ENCODE results near the gene TSPAN9.

The TSPAN9 gene

GRCh38 chr12:3326850-3327780 is 249.9 kb downstream of the TSPAN9 start:
- Histone ChIP-seq H3K9me3 (ENCODE audit: severe bottlenecking) (no peaks in the 10 kb centered on the region), H3K4me1 (ENCODE audit: insufficient read depth, poor library complexity, severe bottlenecking) (no peaks in the 10 kb centered on the region), H3K4me3 (ENCODE audit: severe bottlenecking) (no peak overlapping the region), H3K27ac (ENCODE audit: poor library complexity, severe bottlenecking) (no peak overlapping the region), H3K27me3 (ENCODE audit: insufficient read depth, poor library complexity, severe bottlenecking) (no peaks in the 10 kb centered on the region), H3K36me3 (ENCODE audit: low read depth) (no peaks in the 10 kb centered on the region)
- DNase-seq (ENCODE audit: low spot score) (no peak), ATAC-seq (ENCODE audit: low read depth) (no peak)
- TF ChIP-seq, protein P1, sequence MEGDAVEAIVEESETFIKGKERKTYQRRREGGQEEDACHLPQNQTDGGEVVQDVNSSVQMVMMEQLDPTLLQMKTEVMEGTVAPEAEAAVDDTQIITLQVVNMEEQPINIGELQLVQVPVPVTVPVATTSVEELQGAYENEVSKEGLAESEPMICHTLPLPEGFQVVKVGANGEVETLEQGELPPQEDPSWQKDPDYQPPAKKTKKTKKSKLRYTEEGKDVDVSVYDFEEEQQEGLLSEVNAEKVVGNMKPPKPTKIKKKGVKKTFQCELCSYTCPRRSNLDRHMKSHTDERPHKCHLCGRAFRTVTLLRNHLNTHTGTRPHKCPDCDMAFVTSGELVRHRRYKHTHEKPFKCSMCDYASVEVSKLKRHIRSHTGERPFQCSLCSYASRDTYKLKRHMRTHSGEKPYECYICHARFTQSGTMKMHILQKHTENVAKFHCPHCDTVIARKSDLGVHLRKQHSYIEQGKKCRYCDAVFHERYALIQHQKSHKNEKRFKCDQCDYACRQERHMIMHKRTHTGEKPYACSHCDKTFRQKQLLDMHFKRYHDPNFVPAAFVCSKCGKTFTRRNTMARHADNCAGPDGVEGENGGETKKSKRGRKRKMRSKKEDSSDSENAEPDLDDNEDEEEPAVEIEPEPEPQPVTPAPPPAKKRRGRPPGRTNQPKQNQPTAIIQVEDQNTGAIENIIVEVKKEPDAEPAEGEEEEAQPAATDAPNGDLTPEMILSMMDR (IDR thresholded peaks at IDR 0.05; ENCODE audit: poor library complexity, severe bottlenecking) = no peak

GRCh38 chr12:3328081-3328480 is 250.9 kb downstream of the TSPAN9 start:
- DNase-seq (ENCODE audit: low spot score) (no peak), ATAC-seq (ENCODE audit: low read depth) (no peak)
- Histone ChIP-seq H3K36me3 (ENCODE audit: low read depth) (no peaks in the 10 kb centered on the region), H3K4me3 (ENCODE audit: severe bottlenecking) (no peak overlapping the region), H3K9me3 (ENCODE audit: severe bottlenecking) (no peaks in the 10 kb centered on the region), H3K27me3 (ENCODE audit: insufficient read depth, poor library complexity, severe bottlenecking) (no peaks in the 10 kb centered on the region), H3K27ac (ENCODE audit: poor library complexity, severe bottlenecking) (no peak overlapping the region), H3K4me1 (ENCODE audit: insufficient read depth, poor library complexity, severe bottlenecking) (no peaks in the 10 kb centered on the region)
- TF ChIP-seq, protein P1 (IDR thresholded peaks at IDR 0.05; ENCODE audit: poor library complexity, severe bottlenecking) = no peak

GRCh38 chr12:3328571-3328970 is 251.4 kb downstream of the TSPAN9 start:
- DNase-seq (ENCODE audit: low spot score) (no peak), ATAC-seq (ENCODE audit: low read depth) (no peak)
- no peaks in the 10 kb centered on the region for H3K27me3 ChIP-seq (ENCODE audit: insufficient read depth, poor library complexity, severe bottlenecking)

GRCh38 chr12:3329361-3329760 is 252.2 kb downstream of the TSPAN9 start:
- no peak for ATAC-seq (ENCODE audit: low read depth)
- TF ChIP-seq, protein P1 (IDR thresholded peaks at IDR 0.05; ENCODE audit: poor library complexity, severe bottlenecking) = no peak
- no peak for DNase-seq (ENCODE audit: low spot score)
- no peak overlapping the region for H3K4me3 ChIP-seq (ENCODE audit: severe bottlenecking)
- no peaks in the 10 kb centered on the region for H3K27me3 ChIP-seq (ENCODE audit: insufficient read depth, poor library complexity, severe bottlenecking)
- H3K4me1 ChIP-seq (ENCODE audit: insufficient read depth, poor library complexity, severe bottlenecking) = no peaks in the 10 kb centered on the region
- H3K9me3 ChIP-seq (ENCODE audit: severe bottlenecking) = no peaks in the 10 kb centered on the region
- H3K36me3 ChIP-seq (ENCODE audit: low read depth) = no peaks in the 10 kb centered on the region
- H3K27ac ChIP-seq (ENCODE audit: poor library complexity, severe bottlenecking) = no peak overlapping the region

More at GRCh38 chr12:3328571-3328970, 251.4 kb downstream of the TSPAN9 start:
- no peaks in the 10 kb centered on the region for H3K4me1 ChIP-seq (ENCODE audit: insufficient read depth, poor library complexity, severe bottlenecking)
- TF ChIP-seq, protein P1 (IDR thresholded peaks at IDR 0.05; ENCODE audit: poor library complexity, severe bottlenecking) = no peak
- no peaks in the 10 kb centered on the region for H3K36me3 ChIP-seq (ENCODE audit: low read depth)
- H3K4me3 ChIP-seq (ENCODE audit: severe bottlenecking) = no peak overlapping the region
- no peaks in the 10 kb centered on the region for H3K9me3 ChIP-seq (ENCODE audit: severe bottlenecking)
- H3K27ac ChIP-seq (ENCODE audit: poor library complexity, severe bottlenecking) = no peak overlapping the region

DNA sequence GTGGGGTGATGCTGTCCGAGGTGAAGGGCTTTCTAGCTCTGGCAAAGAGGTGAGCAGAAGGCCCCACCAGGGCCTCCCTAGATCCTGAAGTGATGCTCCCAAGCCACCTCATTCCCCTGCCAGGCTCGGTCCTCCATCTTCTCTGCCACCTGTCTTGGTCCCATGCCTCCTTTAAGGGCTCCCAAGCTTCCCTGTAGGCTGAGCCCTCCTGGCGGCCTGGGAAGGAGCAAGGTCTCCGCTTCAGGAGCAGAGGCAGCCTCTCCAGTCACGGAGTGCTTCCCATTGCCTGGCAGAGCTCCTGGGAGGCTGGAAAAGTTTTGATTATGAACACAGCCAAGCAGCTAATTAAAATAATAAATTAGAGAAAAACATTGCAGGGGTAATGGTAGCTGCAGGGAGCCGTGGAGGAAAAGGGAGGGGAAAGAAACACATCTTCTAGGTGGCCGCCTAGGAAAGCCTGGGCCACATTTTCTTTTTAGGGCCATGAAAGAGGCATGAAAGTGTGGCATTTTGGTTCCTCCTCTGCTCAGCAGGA is 253.9 kb downstream of the TSPAN9 start:
- H3K36me3 ChIP-seq (ENCODE audit: low read depth) = no peaks in the 10 kb centered on the region
- no peaks in the 10 kb centered on the region for H3K27me3 ChIP-seq (ENCODE audit: insufficient read depth, poor library complexity, severe bottlenecking)
- no peak for ATAC-seq (ENCODE audit: low read depth)
- no peak overlapping the region for H3K4me3 ChIP-seq (ENCODE audit: severe bottlenecking)
- TF ChIP-seq, protein P1 (IDR thresholded peaks at IDR 0.05; ENCODE audit: poor library complexity, severe bottlenecking) = no peak
- no peak for DNase-seq (ENCODE audit: low spot score)
- no peaks in the 10 kb centered on the region for H3K4me1 ChIP-seq (ENCODE audit: insufficient read depth, poor library complexity, severe bottlenecking)
- H3K9me3 ChIP-seq (ENCODE audit: severe bottlenecking) = no peaks in the 10 kb centered on the region
- no peak overlapping the region for H3K27ac ChIP-seq (ENCODE audit: poor library complexity, severe bottlenecking)
